AG10803 (cell line): Measurements from ENCODE around the gene RALGPS2.
A peak's percentile ranks its signal among the peaks of the same experiment; 100 is the strongest.

ENCODE experiments used
- DNase-seq: peaks from one replicate; pipeline ENCODE4 v3.0.0; 2010; ENCODE audit warnings: low read depth
- H3K4me3 ChIP-seq: 2 replicates; pipeline ENCODE4 v1.5.1; 2011; ENCODE audit warnings: mild to moderate bottlenecking, low read length, control low read depth
- CTCF ChIP-seq: conservative IDR thresholded peaks from 2 replicates; pipeline ENCODE4 v1.5.1; 2011; ENCODE audit warnings: mild to moderate bottlenecking, low read length, control low read depth, inconsistent platforms

The RALGPS2 gene

GRCh38 chr1:178686407-178686806 lies 38.6 kb upstream of the RALGPS2 start:
- H3K4me3 ChIP-seq: no peak overlapping the region
- no peak for DNase-seq
- no peak for TF ChIP-seq CTCF

- no peak overlapping the region for H3K4me3 ChIP-seq
- no peak for TF ChIP-seq CTCF
- DNase-seq: peak; percentile 69
Measured at GRCh38 chr1:178688244-178688643, 36.8 kb upstream of the RALGPS2 start.

- DNase-seq: no peak
- H3K4me3 ChIP-seq: no peak overlapping the region
- TF ChIP-seq CTCF: no peak
Measured at GRCh38 chr1:178689769-178690168, 35.3 kb upstream of the RALGPS2 start.

- no peak for TF ChIP-seq CTCF
- no peak overlapping the region for H3K4me3 ChIP-seq
- DNase-seq: no peak
Measured at GRCh38 chr1:178690496-178690895, 34.5 kb upstream of the RALGPS2 start.

- no peak for TF ChIP-seq CTCF
- no peak overlapping the region for H3K4me3 ChIP-seq
- no peak for DNase-seq
Measured at GRCh38 chr1:178692564-178693327, 32.3 kb upstream of the RALGPS2 start.

GRCh38 chr1:178693366-178693765 lies 31.7 kb upstream of the RALGPS2 start:
- TF ChIP-seq CTCF: peak; percentile 16; the same call in 1 of the 2 replicates
- DNase-seq: no peak

GRCh38 chr1:178694923-178695525 lies 30.0 kb upstream of the RALGPS2 start:
- no peak for DNase-seq
- no peak overlapping the region for H3K4me3 ChIP-seq
- no peak for TF ChIP-seq CTCF

More at GRCh38 chr1:178693366-178693765, 31.7 kb upstream of the RALGPS2 start:
- H3K4me3 ChIP-seq: no peak overlapping the region
